GM19324 (cell line): ENCODE measurements around the gene LLGL2.

Source experiments
- ATAC-seq: cut with Tn5 transposase; IDR thresholded peaks from one replicate; pipeline ENCODE4 v1.9.1; 2021; ENCODE audit warnings: mild to moderate bottlenecking, moderate library complexity; ENCODE audit not compliant: unreplicated experiment, low FRiP score

LLGL2 gene

DNA sequence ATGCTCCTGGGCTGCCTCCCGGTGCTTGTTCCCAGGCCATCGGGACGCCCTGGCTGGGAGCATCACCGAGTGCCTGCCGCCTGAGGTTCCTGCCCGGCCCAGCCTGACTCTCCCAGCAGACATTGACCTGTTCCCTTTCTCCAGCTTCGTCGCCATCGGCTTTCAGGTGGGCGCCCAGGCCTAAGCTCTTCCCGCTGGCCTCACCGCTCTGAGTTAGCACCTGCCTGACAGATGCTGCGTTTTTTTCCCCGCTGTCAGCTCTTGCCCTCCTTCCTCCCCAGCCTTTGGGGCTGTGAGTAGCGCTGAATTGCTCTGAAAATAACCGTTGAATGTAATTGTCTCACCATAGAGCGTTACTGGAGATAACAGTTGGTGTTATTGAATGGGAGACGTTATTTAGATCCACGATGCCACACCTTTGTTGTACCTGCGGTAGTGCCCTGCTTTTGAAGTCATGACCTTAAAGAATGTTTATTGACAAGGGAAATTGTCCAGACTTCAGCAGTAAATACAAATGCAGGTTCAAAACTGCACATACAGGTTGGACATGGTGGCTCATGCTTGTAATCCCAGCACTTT is 86.4 kb downstream of the LLGL2 start:
- ATAC-seq = no peak

GRCh38 chr17:75612906-75613626 is 87.6 kb downstream of the LLGL2 start:
- ATAC-seq = no peak

DNA sequence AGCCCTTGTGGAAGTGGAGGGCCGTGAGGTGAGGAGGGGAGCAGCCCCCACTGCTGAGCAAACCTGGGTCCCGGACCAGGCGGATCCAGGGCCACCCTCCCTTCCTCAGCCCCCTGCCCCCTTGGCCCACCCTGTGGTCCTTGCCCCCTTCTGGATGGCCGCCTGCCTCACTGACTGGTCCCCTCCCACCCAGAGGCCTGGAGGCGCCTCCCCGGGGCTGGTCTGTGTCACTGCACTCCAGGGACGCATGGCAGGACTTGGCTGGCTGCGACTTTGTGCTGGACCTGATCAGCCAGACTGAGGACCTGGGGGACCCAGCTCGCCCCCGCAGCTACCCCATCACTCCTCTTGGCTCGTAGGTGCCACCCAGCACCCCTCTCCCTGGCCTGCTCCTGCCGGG is 88.5 kb downstream of the LLGL2 start:
- no peak for ATAC-seq

DNA sequence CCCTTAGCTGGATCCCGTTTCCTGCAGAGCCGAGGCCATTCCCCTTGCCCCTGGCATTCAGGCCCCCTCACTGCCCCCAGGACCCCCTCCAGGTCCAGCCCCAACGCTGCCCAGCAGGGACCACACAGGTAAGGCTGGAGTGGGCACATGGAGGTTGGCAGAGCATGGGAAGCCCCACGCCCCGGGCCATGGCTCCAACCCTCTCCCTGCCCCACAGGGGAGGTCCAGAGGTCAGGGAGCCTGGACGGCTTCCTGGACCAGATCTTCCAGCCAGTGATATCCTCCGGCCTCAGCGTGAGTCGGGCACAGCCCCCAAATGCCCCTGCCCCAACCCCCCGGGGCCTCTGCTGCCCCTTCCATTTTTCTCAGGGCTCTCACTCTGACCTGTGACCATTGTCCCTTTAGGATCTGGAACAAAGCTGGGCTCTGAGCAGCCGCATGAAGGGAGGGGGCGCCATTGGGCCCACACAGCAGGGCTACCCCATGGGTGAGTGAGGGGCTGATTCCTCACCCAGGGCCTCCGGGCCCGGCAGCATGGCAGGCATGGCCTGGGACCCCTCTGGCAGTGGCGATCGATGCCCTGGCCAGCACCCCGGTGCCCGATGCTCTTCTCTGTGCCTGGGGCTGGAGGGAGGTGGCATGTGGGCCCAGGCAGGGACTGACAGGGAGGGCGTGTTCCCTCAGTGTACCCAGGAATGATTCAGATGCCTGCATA is 89.2 kb downstream of the LLGL2 start:
- no peak for ATAC-seq

DNA sequence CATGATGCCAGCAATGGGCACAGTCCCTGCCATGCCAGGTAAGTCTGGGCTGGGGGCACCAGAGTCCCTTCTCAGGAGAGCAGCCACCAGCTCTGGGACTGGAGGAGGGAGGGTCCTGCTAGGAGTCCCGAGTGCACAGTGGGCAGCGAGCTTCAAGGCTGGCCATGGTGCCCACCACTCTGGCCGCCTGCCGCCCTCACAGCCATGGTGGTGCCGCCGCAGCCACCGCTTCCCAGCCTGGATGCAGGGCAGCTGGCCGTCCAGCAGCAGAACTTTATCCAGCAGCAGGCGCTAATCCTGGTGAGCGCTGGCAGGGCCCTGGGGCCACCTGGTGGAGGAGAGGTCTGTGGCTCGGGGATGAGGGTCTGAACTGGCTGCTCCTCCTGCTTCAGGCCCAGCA is 89.8 kb downstream of the LLGL2 start:
- ATAC-seq = no peak

DNA sequence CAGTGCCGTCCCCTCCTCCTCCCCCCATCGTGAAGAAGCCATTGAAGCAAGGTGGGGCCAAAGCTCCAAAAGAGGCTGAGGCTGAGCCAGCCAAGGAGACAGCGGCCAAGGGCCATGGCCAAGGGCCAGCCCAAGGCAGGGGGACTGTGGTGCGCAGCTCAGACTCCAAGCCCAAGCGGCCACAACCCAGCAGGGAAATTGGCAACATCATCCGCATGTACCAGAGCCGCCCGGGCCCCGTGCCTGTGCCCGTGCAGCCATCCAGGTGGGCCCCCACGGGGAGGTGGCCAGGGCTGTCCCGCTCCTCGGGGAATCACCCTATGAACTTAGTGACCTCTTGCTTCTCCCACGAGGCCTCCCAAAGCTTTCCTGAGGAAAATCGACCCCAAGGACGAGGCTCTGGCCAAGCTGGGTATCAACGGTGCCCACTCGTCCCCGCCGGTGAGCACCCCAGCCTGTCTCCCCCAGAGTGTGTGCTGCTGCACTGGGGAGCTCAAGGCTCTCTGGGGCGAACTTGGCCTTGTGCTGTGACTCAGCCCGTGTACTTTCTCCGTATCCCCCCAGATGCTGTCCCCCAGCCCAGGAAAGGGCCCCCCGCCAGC is 91.1 kb downstream of the LLGL2 start:
- ATAC-seq = no peak

GRCh38 chr17:75617218-75617617 is 91.7 kb downstream of the LLGL2 start:
- ATAC-seq = no peak

GRCh38 chr17:75617675-75618074 is 92.2 kb downstream of the LLGL2 start:
- ATAC-seq = no peak

DNA sequence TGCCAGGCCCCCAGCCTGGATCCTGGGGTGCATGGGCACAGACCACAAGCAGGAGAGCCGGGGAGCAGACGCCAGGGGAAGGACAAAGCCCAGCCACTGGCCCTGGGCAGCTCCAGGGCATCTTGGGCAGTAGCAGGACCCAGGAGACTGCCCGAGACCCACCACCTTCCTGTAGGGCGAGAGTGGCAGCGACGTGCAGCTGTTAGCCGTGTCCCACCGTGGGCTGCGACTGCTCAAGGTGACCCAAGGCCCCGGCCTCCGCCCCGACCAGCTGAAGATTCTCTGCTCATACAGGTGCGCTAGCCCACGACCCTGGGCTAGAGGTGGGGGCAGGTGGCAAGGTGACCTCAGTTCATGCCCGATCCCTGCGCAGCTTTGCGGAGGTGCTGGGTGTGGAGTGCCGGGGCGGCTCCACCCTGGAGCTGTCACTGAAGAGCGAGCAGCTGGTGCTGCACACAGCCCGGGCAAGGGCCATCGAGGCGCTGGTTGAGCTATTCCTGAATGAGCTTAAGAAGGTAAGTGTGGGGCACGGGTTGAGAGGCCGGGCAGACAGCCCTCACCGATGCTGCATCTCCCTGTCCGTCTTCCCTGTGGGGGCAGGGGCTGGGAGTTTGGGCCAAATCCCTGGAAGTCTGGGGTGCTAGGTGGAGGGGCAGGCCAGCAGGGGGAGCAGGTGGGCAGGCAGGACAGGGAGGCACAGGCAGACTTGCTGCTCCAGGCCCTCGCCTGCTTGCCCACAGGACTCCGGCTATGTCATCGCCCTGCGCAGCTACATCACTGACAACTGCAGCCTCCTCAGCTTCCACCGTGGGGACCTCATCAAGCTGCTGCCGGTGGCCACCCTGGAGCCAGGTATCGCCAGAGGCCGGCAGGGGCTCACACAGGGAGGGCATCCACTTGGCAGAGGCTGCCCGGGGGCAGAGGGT is 94.3 kb downstream of the LLGL2 start:
- no peak for ATAC-seq

DNA sequence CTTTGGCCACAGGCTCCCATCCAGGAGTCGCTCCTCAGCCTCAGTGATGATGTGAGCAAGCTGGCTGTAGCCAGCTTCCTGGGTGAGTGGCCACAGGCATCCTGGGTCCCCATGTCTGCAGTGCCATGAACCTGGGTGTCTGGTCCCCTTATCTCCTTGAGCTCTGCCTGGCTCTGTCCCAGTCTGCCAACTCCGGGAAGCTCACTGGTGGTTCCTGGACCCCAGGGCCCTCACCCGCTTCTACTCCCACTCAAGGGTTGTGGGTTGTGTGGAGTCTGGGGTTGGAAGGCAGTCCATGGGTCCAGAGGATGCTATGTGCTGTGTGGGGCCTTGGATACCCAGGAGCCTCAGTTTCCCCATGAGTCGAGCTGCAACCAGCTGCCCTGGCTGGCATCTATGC is 96.0 kb downstream of the LLGL2 start:
- no peak for ATAC-seq

DNA sequence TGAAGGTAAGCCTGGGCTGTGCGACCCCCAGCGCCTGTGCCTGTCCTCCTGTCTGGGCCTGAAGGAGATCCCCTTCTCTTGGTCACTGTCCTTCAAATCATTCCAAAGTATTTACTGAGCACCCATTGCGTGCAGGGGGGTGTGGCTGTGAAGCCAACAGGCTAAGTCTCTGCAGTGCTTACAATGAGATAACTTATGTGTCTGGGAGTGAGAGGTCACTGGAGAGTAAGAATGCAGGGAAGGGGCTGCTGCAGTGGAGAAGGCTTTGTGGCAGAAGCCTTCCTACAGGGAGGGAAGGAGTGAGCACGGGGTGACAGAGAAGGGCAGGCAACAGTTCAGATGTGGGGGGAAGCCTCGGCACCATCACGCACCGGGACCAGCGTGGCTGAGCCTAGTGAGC is 96.6 kb downstream of the LLGL2 start:
- ATAC-seq = no peak

DNA sequence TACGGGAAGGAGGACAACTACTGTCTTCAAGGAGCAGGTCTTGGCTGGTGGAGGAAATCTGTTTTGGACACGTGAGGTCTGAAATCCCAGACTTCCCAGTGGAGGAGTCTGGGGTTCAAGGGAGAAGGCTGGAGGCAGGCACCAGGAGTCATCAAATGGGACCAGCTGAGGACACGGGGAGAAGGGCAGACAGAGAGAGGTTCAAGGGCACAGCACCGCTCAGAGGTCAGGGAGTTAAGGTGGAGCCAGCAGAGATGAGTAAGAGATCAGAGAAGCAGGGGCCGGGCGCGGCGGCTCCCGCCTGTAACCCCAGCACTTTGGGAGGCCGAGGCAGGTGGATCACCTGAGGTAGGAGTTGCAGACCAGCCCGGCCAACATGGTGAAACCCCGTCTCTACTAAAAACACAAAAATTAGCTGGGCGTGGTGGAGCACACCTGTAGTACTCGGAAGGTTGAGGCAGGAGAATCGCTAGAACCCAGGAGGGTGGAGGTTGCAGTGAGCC is 97.3 kb downstream of the LLGL2 start:
- no peak for ATAC-seq

DNA sequence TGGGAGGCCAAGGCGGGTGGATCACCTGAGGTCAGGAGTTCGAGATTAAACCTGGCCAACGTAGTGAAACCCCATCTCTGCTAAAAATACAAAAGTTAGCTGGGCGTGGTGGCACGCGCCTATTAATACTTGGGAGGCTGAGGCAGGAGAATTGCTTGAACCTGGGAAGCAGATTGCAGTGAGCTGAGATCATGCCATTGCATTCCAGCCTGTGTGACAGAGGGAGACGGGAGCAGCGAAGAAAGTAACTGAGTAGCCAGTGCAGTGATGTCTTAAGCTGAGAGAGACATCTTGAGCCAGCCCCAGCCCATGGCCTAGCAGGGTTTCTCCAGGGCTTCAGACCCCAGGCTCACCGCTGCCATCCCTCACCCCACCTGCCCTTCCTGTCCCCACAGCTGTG is 97.9 kb downstream of the LLGL2 start:
- ATAC-seq = no peak

DNA sequence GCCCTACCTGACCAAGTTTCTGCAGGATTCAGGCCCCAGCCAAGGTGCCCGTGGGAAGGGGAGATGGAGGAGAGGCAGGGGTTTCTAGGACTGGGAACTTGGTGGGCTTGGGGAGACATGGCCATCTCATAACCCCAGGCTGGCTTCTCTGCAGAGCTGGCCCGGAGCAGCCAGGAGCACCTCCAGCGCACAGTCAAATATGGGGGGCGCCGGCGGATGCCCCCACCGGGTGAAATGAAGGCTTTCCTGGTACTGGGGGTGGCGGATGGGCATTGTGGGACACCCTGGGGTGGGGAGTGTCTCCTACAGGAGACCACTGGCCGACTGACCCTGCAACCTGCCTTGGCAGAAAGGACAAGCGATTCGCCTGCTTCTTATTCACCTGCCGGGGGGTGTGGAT is 98.5 kb downstream of the LLGL2 start:
- no peak for ATAC-seq
